Spleen (tissue), 11 donors: Measurements from ENCODE around the gene MOB3C. TPM values are rescaled to one million over a fixed set of nuclear protein-coding genes. Genes with fewer than 3 reads are reported as not detected.

Source experiments
- DNase-seq: peaks from one replicate; pipeline ENCODE4 v3.0.0-alpha.2; 2020
- H3K27ac ChIP-seq, 8 donors: fragments of 200-600 bp; sonication (generic) in 7 of 8; 1 replicate in 4 of 8; 2 replicates in 4 of 8; pipeline versions ENCODE4 v1.5.0 to v1.8.0; 2016 to 2021; ENCODE audit warnings: inconsistent platforms in 4 of 8, mild to moderate bottlenecking in 4 of 8, moderate library complexity in 1 of 8
- H3K27me3 ChIP-seq, 7 donors: fragments of 200-600 bp; sonication (generic) in 6 of 7; replicated peaks in 1 of 7; 1 replicate in 4 of 7; 2 replicates in 3 of 7; pipeline versions ENCODE4 v1.5.0 to v1.8.0; 2016 to 2021; ENCODE audit warnings: inconsistent platforms in 3 of 7, mild to moderate bottlenecking in 1 of 7
- H3K36me3 ChIP-seq, 6 donors: fragments of 200-600 bp; sonication (generic) in 5 of 6; 1 replicate in 4 of 6; 2 replicates in 2 of 6; pipeline versions ENCODE4 v1.5.0 to v1.8.0; 2016 to 2021; ENCODE audit warnings: inconsistent platforms in 2 of 6
- H3K4me1 ChIP-seq, 6 donors: fragments of 200-600 bp; sonication (generic) in 5 of 6; 1 replicate in 3 of 6; 2 replicates in 3 of 6; pipeline versions ENCODE4 v1.5.0 to v1.8.0; 2016 to 2021; ENCODE audit warnings: inconsistent platforms in 3 of 6
- H3K4me3 ChIP-seq, 8 donors: fragments of 200-600 bp; sonication (generic) in 7 of 8; 1 replicate in 4 of 8; 2 replicates in 4 of 8; pipeline versions ENCODE4 v1.5.0 to v1.8.0; 2016 to 2021; ENCODE audit warnings: inconsistent platforms in 4 of 8, mild to moderate bottlenecking in 4 of 8, moderate library complexity in 2 of 8
- H3K9me3 ChIP-seq, 8 donors: fragments of 200-600 bp; sonication (generic) in 7 of 8; 1 replicate in 4 of 8; 2 replicates in 4 of 8; pipeline versions ENCODE4 v1.5.0 to v1.8.0; 2016 to 2021; ENCODE audit warnings: inconsistent platforms in 4 of 8
- CTCF ChIP-seq, 11 experiments: fragments of 200-600 bp in 7 of 11; fragments of 450-650 bp in 4 of 11; sonication (generic) in 4 of 11; IDR thresholded peaks in 8 of 11; conservative IDR thresholded peaks in 3 of 11; 1 replicate in 7 of 11; 2 replicates in 4 of 11; pipeline versions ENCODE4 v1.4.0 to v1.8.0; 2016 to 2021; ENCODE audit warnings: antibody characterized with exemption in 11 of 11, inconsistent platforms in 4 of 11, mild to moderate bottlenecking in 1 of 11
- POLR2A ChIP-seq, 3 donors: fragments of 450-650 bp; IDR thresholded peaks; one replicate each; pipeline ENCODE4 v1.5.1; 2017; ENCODE audit warnings: antibody characterized with exemption in 3 of 3, mild to moderate bottlenecking in 1 of 3
- POLR2AphosphoS5 ChIP-seq, 3 donors: sonication (generic); formaldehyde crosslinking; IDR thresholded peaks; one replicate each; pipeline ENCODE4 v1.5.1; 2017; ENCODE audit warnings: antibody characterized with exemption in 3 of 3
- WGBS, 5 donors: extraction: QIAGEN DNeasy Blood & Tissue Kit in 3 of 5; methylation state at CpG; one replicate each; pipeline versions ENCODE4 v1.1.5 to v1.1.7; 2013 to 2018; 5-methylcytosine and 5-hydroxymethylcytosine counted together
- intact Hi-C: fragments of 100-400 bp; cut with DNase I; formaldehyde crosslinking; loops from one replicate; pipeline ENCODE4 v1.15.0; 2023; ENCODE audit warnings: low total_unique reads
- polyA plus RNA-seq, 3 donors: library from polyadenylated mRNA; stranded (reverse); fragments of 200-250 nt; gene quantifications; one replicate each; pipeline ENCODE4 v1.2.1, GENCODE V29; 2013
- total RNA-seq, 7 donors: library from RNA; depleted of rRNA in 3 of 7; stranded (reverse); fragments of >200 nt in 3 of 7; fragmentation: NEBNext Ultra II Directional in 4 of 7; extraction: Animal tissue kit (Norgen Biotek cat#: 25700) in 4 of 7; gene quantifications; one replicate each; pipeline versions ENCODE4 v1.1.0 to v1.2.1, GENCODE V29; 2016 to 2021
- donor health status: healthy with polysubstance abuse.
- donor health status: DM: no; HTN: no; CAD: no; lungs with moderate emphysema.
- donor health status: DM: no; HTN: no; CAD: no.
- donor health status: Bipolar disorder and iron deficiency.
- donor health status: healthy.
- donor health status: DM: no; HTN: no; CAD: no.
- donor health status: DM: yes; HTN: yes; CAD: no.

Gene MOB3C
- total and polyA plus RNA-seq, 10 donors: 8.2 to 27.5 (median 21.1) TPM

GRCh38 chr1:46596036-46596435 is 20.6 kb downstream of the MOB3C start:
- no peaks in the 10 kb centered on the region for H3K9me3 ChIP-seq
- H3K36me3 ChIP-seq: peaks cover 0 to 49% (median 30%) of the 10 kb centered on the region in 6 donors
- peaks cover 0 to 83% (median 45%) of the 10 kb centered on the region in 6 donors for H3K4me1 ChIP-seq
- WGBS, 5 donors: 97 to 100% (median 100%) methylated on average over 1 of the region's 1 CpG
- no peak overlapping the region for H3K4me3 ChIP-seq
- TF ChIP-seq POLR2A (IDR thresholded peaks at IDR 0.05) (no peak), CTCF (IDR thresholded peaks at IDR 0.05 in 8 of 11, conservative IDR thresholded peaks at IDR 0.05 in 3 of 11) (no peak), POLR2AphosphoS5 (IDR thresholded peaks at IDR 0.05) (no peak)
- DNase-seq: no peak
- intact Hi-C loops: no loop called here
- H3K27me3 ChIP-seq: no peaks in the 10 kb centered on the region
- H3K27ac ChIP-seq: peak overlapping the region in 6 of 8 donors; percentile 69 to 95 (median 88)

- WGBS, 5 donors: 13 to 31% (median 20%) methylated on average over 3 of the region's 3 CpGs
- intact Hi-C loops: no loop called here
- peak; percentile 86 for DNase-seq
- Histone ChIP-seq H3K4me3 (peak overlapping the region in 1 of 8 donors; percentile 26), H3K36me3 (peaks cover 4 to 58% (median 39%) of the 10 kb centered on the region in 6 donors), H3K9me3 (no peaks in the 10 kb centered on the region), H3K27ac (peak overlapping the region; percentile 69 to 95 (median 82)), H3K27me3 (no peaks in the 10 kb centered on the region), H3K4me1 (peaks cover 0 to 75% (median 38%) of the 10 kb centered on the region in 6 donors)
- TF ChIP-seq POLR2AphosphoS5 (IDR thresholded peaks at IDR 0.05): peak in 1 of 3 donors; percentile 69
- TF ChIP-seq CTCF (IDR thresholded peaks at IDR 0.05 in 8 of 11, conservative IDR thresholded peaks at IDR 0.05 in 3 of 11): no peak
- no peak for TF ChIP-seq POLR2A (IDR thresholded peaks at IDR 0.05)
These were observed 21.5 kb downstream of the MOB3C start for GRCh38 chr1:46595127-46595526.

GRCh38 chr1:46594063-46594462 is 22.5 kb downstream of the MOB3C start:
- H3K27me3 ChIP-seq: no peaks in the 10 kb centered on the region
- H3K9me3 ChIP-seq: no peaks in the 10 kb centered on the region
- intact Hi-C loops: no loop called here
- TF ChIP-seq POLR2AphosphoS5 (IDR thresholded peaks at IDR 0.05) (peak in 1 of 3 donors; percentile 24), CTCF (IDR thresholded peaks at IDR 0.05 in 8 of 11, conservative IDR thresholded peaks at IDR 0.05 in 3 of 11) (no peak), POLR2A (IDR thresholded peaks at IDR 0.05) (no peak)
- H3K36me3 ChIP-seq: peaks cover 5 to 69% (median 50%) of the 10 kb centered on the region in 6 donors
- peaks cover 0 to 64% (median 27%) of the 10 kb centered on the region in 6 donors for H3K4me1 ChIP-seq
- peak overlapping the region; percentile 69 to 95 (median 82) for H3K27ac ChIP-seq
- H3K4me3 ChIP-seq: peak overlapping the region in 1 of 8 donors; percentile 26
- no peak for DNase-seq
- 48 to 71% (median 53%) methylated on average over 5 of the region's 5 CpGs for WGBS, 5 donors

- intact Hi-C loops: no loop called here
- peaks cover 5 to 74% (median 53%) of the 10 kb centered on the region in 6 donors for H3K36me3 ChIP-seq
- DNase-seq: no peak
- 81 to 97% (median 83%) methylated on average over 4 of the region's 4 CpGs for WGBS, 5 donors
- H3K9me3 ChIP-seq: no peaks in the 10 kb centered on the region
- peak overlapping the region in 3 of 8 donors; percentile 92 to 95 (median 93) for H3K27ac ChIP-seq
- TF ChIP-seq POLR2AphosphoS5 (IDR thresholded peaks at IDR 0.05): no peak
- no peak for TF ChIP-seq CTCF (IDR thresholded peaks at IDR 0.05 in 8 of 11, conservative IDR thresholded peaks at IDR 0.05 in 3 of 11)
- TF ChIP-seq POLR2A (IDR thresholded peaks at IDR 0.05): no peak
- no peaks in the 10 kb centered on the region for H3K27me3 ChIP-seq
- peaks cover 0 to 55% (median 25%) of the 10 kb centered on the region in 6 donors for H3K4me1 ChIP-seq
- no peak overlapping the region for H3K4me3 ChIP-seq
These were observed 23.8 kb downstream of the MOB3C start for GRCh38 chr1:46592823-46593222.
